ENCODE measurements around the gene SCN11A. TPM values are rescaled to one million over a fixed set of nuclear protein-coding genes. Genes with fewer than 3 reads are reported as not detected.

SCN11A gene
- total and polyA plus RNA-seq, 2 of the 13 experiments (the other 11 are each of a cell fraction or from before 2014, with no cell fraction given), result 0.02 to 0.11 TPM

DNA sequence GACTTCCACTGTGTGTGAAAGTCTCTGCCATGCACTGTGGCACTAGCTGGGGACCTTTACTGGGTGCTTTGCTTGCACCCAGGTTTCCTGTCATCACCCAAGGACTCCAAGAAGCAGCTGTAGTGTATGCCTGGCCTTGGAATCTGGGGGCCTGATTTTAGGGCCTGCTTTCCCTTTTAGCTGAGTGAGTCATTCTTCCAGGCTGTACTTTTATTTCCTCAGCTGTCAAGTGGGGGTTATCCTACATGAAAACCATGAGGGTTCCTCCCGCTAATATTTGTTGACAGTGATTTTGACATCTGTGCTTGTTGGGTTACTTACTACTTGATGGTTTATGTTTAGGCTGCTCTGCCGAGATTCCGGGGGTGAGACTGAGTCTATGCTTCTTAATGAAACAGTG, 37.1 kb upstream of the SCN11A start:
- peaks cover 11 to 82% of the 10 kb centered on the region in 2 experiments; a peak in 4 of 5 replicates for H3K36me3 ChIP-seq (replicated peaks in 1 of 2; ENCODE audit: control insufficient read depth in 1 of 2, insufficient read depth in 2 of 2, low read length in 2 of 2)
- H3K4me3 ChIP-seq (replicated peaks in 1 of 3; ENCODE audit: insufficient read depth in 1 of 3, low read depth in 2 of 3, low read length in 3 of 3), result no peak overlapping the region
- H3K27ac ChIP-seq (ENCODE audit: extremely low read length, insufficient read depth, low read length), result no peak overlapping the region
- H3K79me2 ChIP-seq (ENCODE audit: insufficient read depth, low read length), result no peaks in the 10 kb centered on the region
- POLR2A ChIA-PET, result no interaction called here
- H3K4me1 ChIP-seq (ENCODE audit: insufficient read depth, low read length), result no peaks in the 10 kb centered on the region
- CTCF ChIA-PET (ENCODE audit: low intra/inter-chr PET ratio, low total read pairs), result no interaction called here
- no peaks in the 10 kb centered on the region for H4K20me1 ChIP-seq (ENCODE audit: insufficient read depth, low read length)
- no peaks in the 10 kb centered on the region for H3K27me3 ChIP-seq (ENCODE audit: control insufficient read depth in 1 of 2, insufficient read depth in 2 of 2, low read length in 2 of 2)
- WGBS (ENCODE audit: low lambda C conversion rate), result 93% methylated on average over 3 of the region's 3 CpGs
- DNase-seq (ENCODE audit: low spot score), result no peak
- no peak overlapping the region for H3K9ac ChIP-seq (ENCODE audit: insufficient read depth, low read depth, low read length)
- H3K9me3 ChIP-seq (ENCODE audit: low read length), result no peaks in the 10 kb centered on the region
- no peak for FAIRE-seq
- TF ChIP-seq MEF2D (CRISPR knock-in tag; IDR thresholded peaks at IDR 0.05) (no peak), KAT7 (CRISPR knock-in tag; IDR thresholded peaks at IDR 0.05; ENCODE audit: borderline replicate concordance) (no peak), MIER2 (CRISPR knock-in tag; IDR thresholded peaks at IDR 0.05) (no peak), SOX13 (IDR thresholded peaks at IDR 0.05) (no peak), SOX13 (CRISPR knock-in tag; conservative IDR thresholded peaks at IDR 0.05 in 1 of 2, IDR thresholded peaks at IDR 0.05 in 1 of 2) (no peak), MLXIP (CRISPR knock-in tag; IDR thresholded peaks at IDR 0.05; ENCODE audit: borderline replicate concordance) (no peak), RBFOX2 (IDR thresholded peaks at IDR 0.05; ENCODE audit: low read depth, low read length) (no peak), HMG20B (CRISPR knock-in tag; conservative IDR thresholded peaks at IDR 0.05) (no peak), GABPA (IDR thresholded peaks at IDR 0.05; ENCODE audit: low read depth, low read length) (no peak), GABPA (CRISPR knock-in tag; IDR thresholded peaks at IDR 0.05; ENCODE audit: low read depth) (no peak), YEATS4 (CRISPR knock-in tag; IDR thresholded peaks at IDR 0.05; ENCODE audit: borderline replicate concordance) (no peak), TBX3 (IDR thresholded peaks at IDR 0.05; ENCODE audit: borderline replicate concordance) (no peak)
- BruUV-seq (replicated peaks), result no TSS peak
- H2AFZ ChIP-seq (ENCODE audit: low read length), result no peak overlapping the region
- ATAC-seq, result no peak
- H3K4me2 ChIP-seq (ENCODE audit: low read depth, low read length), result no peak overlapping the region
- in situ Hi-C loops (cut with HindIII; ENCODE audit: extremely low pct_ligation_motif_present, low pct_unique_long_range_greater_than_20kb), result no loop called here
- intact Hi-C loops (cut with micrococcal nuclease; ENCODE audit: unreplicated experiment), result no loop called here
